HCT116 (cell line): Measurements from ENCODE around the gene KNDC1. TPM values are rescaled to one million over a fixed set of nuclear protein-coding genes. Genes with fewer than 3 reads are reported as not detected.

Source experiments
- ATAC-seq: fragments of 200-7000 bp; cut with Tn5 transposase; 2 replicates; pipeline ENCODE4 v1.9.1; 2020; ENCODE audit warnings: mild to moderate bottlenecking, moderate library complexity
- BruUV-seq: library from RNA; stranded (reverse); fragments of 400-500 nt; replicated peaks from 2 replicates; lab custom pipeline; 2021; lab: Mats Ljungman, UMichigan
- CTCF ChIA-PET: fragments of 300-600 bp; sonication (Branson Sonifier 250); formaldehyde crosslinking; loops from one replicate; lab custom pipeline; 2021; ENCODE audit warnings: antibody characterized with exemption; lab: Charles Lee
- POLR2A ChIA-PET: fragments of 300-600, 350-600 bp; sonication (Branson Sonifier 250); formaldehyde crosslinking; loops from one replicate; lab custom pipeline; 2021; ENCODE audit warnings: antibody characterized with exemption; lab: Charles Lee
- RAD21 ChIA-PET, 2 experiments: fragments of 300-600 bp; sonication (Branson Sonifier 250); formaldehyde crosslinking; loops; one replicate each; lab custom pipeline; 2023; ENCODE audit warnings: low total read pairs in 2 of 2; ENCODE audit not compliant: uncharacterized antibody in 2 of 2, unreplicated experiment in 2 of 2, low non-redundant PET in 1 of 2; lab: Charles Lee
- DNase-seq: peaks from one replicate; pipeline ENCODE4 v3.0.0-alpha.2; 2010; ENCODE audit warnings: low read depth, low spot score
- H2AFZ ChIP-seq: fragments of 200-600 bp; shearing (Covaris generic), sonication (generic); 2 replicates; pipeline ENCODE4 v1.6.1; 2017; ENCODE audit warnings: low read depth, mixed run types, mixed read lengths, antibody characterized with exemption, low read length; ENCODE audit not compliant: poor library complexity, severe bottlenecking
- H3K27ac ChIP-seq: 2 replicates; pipeline ENCODE4 v1.5.1; 2012; ENCODE audit warnings: low read depth, low read length
- H3K27me3 ChIP-seq: fragments of 200-600 bp; sonication (generic); 2 replicates; pipeline ENCODE4 v1.6.1; 2016; ENCODE audit warnings: mixed run types, low read length, mixed read lengths; ENCODE audit not compliant: insufficient read depth
- H3K36me3 ChIP-seq, 2 experiments: fragments of 200-500 bp in 1 of 2; fragments of 200-600 bp in 1 of 2; sonication (Bioruptor generic) in 1 of 2; sonication (generic) in 1 of 2; 2 replicates each; pipeline versions ENCODE4 v1.5.1 to v1.6.1; 2014 to 2016; ENCODE audit warnings: low read length in 2 of 2, inconsistent platforms in 1 of 2, mixed read lengths in 1 of 2, mixed run types in 1 of 2; ENCODE audit not compliant: insufficient read depth in 2 of 2, control insufficient read depth in 1 of 2
- H3K4me1 ChIP-seq, 2 experiments: fragments of 200-600 bp in 1 of 2; sonication (generic) in 1 of 2; 2 replicates each; pipeline versions ENCODE4 v1.5.1 to v1.6.1; 2012 to 2017; ENCODE audit warnings: low read length in 2 of 2, inconsistent platforms in 1 of 2, mild to moderate bottlenecking in 1 of 2, mixed read lengths in 1 of 2, mixed run types in 1 of 2, moderate library complexity in 1 of 2; ENCODE audit not compliant: insufficient read depth in 2 of 2, control insufficient read depth in 1 of 2
- H3K4me2 ChIP-seq: fragments of 200-600 bp; sonication (generic); 2 replicates; pipeline ENCODE4 v1.6.1; 2017; ENCODE audit warnings: mixed run types, low read length, mixed read lengths
- H3K4me3 ChIP-seq, 2 experiments: fragments of 200-600 bp in 1 of 2; sonication (generic) in 1 of 2; replicated peaks in 1 of 2; 2 replicates each; pipeline ENCODE4 v1.5.1; 2011 to 2016; ENCODE audit warnings: low read length in 2 of 2, control low read depth in 1 of 2, low read depth in 1 of 2, mild to moderate bottlenecking in 1 of 2, mixed read lengths in 1 of 2, mixed run types in 1 of 2
- H3K79me2 ChIP-seq: fragments of 200-600 bp; sonication (generic); 2 replicates; pipeline ENCODE4 v1.6.1; 2017; ENCODE audit warnings: mild to moderate bottlenecking, mixed run types, low read length, moderate library complexity, mixed read lengths; ENCODE audit not compliant: insufficient read depth
- H3K9ac ChIP-seq: fragments of 200-600 bp; sonication (generic); 2 replicates; pipeline ENCODE4 v1.6.1; 2016; ENCODE audit warnings: low read length, mixed read lengths
- H3K9me2 ChIP-seq: fragments of 200-600 bp; sonication (generic), shearing (Covaris generic); 2 replicates; pipeline ENCODE4 v1.6.1; 2017; ENCODE audit warnings: mixed run types, mild to moderate bottlenecking, moderate library complexity; ENCODE audit not compliant: insufficient read depth
- H3K9me3 ChIP-seq, 2 experiments: fragments of 200-500 bp in 1 of 2; fragments of 200-600 bp in 1 of 2; sonication (Bioruptor generic) in 1 of 2; sonication (generic) in 1 of 2; 2 replicates each; pipeline ENCODE4 v1.6.1; 2014 to 2017; ENCODE audit warnings: low read length in 2 of 2, mixed read lengths in 2 of 2, inconsistent platforms in 1 of 2, low read depth in 1 of 2, mild to moderate bottlenecking in 1 of 2, mixed run types in 1 of 2, moderate library complexity in 1 of 2; ENCODE audit not compliant: control insufficient read depth in 1 of 2, insufficient read depth in 1 of 2
- H4K20me1 ChIP-seq: fragments of 200-600 bp; sonication (generic), shearing (Covaris generic); 2 replicates; pipeline ENCODE4 v1.6.1; 2017; ENCODE audit warnings: mixed run types, mild to moderate bottlenecking, moderate library complexity; ENCODE audit not compliant: insufficient read depth
- CBX3 ChIP-seq: IDR thresholded peaks from 2 replicates; pipeline ENCODE4 v1.6.1; 2012; ENCODE audit warnings: low read depth
- EGR1 ChIP-seq: IDR thresholded peaks from 2 replicates; pipeline ENCODE4 v1.6.1; 2012; ENCODE audit warnings: low read depth
- ELF1 ChIP-seq: IDR thresholded peaks from 2 replicates; pipeline ENCODE4 v1.6.1; 2012; ENCODE audit warnings: low read depth, borderline replicate concordance
- EZH2 ChIP-seq: fragments of 200-600 bp; sonication (generic); IDR thresholded peaks from 2 replicates; pipeline ENCODE4 v1.6.1; 2017; ENCODE audit warnings: antibody characterized with exemption, mixed run types
- POLR2A ChIP-seq: IDR thresholded peaks from 2 replicates; pipeline ENCODE4 v1.7.0; 2011; ENCODE audit warnings: borderline replicate concordance; ENCODE audit not compliant: insufficient read depth, insufficient read length; ENCODE audit errors: extremely low read depth
- POLR2AphosphoS5 ChIP-seq: IDR thresholded peaks from 2 replicates; pipeline ENCODE4 v1.6.1; 2011; ENCODE audit warnings: mild to moderate bottlenecking, low read depth, low read length, moderate library complexity
- REST ChIP-seq: IDR thresholded peaks from 2 replicates; pipeline ENCODE4 v1.6.1; 2012; ENCODE audit warnings: low read depth
- SP1 ChIP-seq: IDR thresholded peaks from 2 replicates; pipeline ENCODE4 v1.6.1; 2012; ENCODE audit warnings: low read depth
- intact Hi-C: fragments of 100-400 bp; cut with micrococcal nuclease; formaldehyde crosslinking; loops from 2 replicates; pipeline ENCODE4 v1.10.0; 2022
- total RNA-seq: library from RNA; stranded (reverse); gene quantifications from one replicate; pipeline ENCODE4 v1.2.1, GENCODE V29; 2021; ENCODE audit not compliant: unreplicated experiment
- TF ChIP-seq, protein P1 (sequence below): IDR thresholded peaks from 2 replicates; pipeline ENCODE4 v1.6.1; 2011; ENCODE audit warnings: mild to moderate bottlenecking, low read length, moderate library complexity; ENCODE audit not compliant: insufficient replicate concordance; ENCODE audit errors: extremely low read depth
- TF ChIP-seq, protein P2 (sequence below), 3 experiments: fragments of 200-600 bp in 1 of 3; sonication (generic) in 1 of 3; IDR thresholded peaks in 2 of 3; conservative IDR thresholded peaks in 1 of 3; 2 replicates each; pipeline ENCODE4 v1.5.1; 2012 to 2017; ENCODE audit warnings: low read depth in 2 of 3, low read length in 2 of 3, antibody characterized with exemption in 1 of 3, borderline replicate concordance in 1 of 3, control low read depth in 1 of 3, mild to moderate bottlenecking in 1 of 3, mixed read lengths in 1 of 3, mixed run types in 1 of 3, moderate library complexity in 1 of 3; ENCODE audit not compliant: insufficient read depth in 1 of 3
- TF ChIP-seq, protein P3 (sequence below): IDR thresholded peaks from 2 replicates; pipeline ENCODE4 v1.6.1; 2012

KNDC1 gene
- total RNA-seq, 1 experiment from 2014 or later: 3.6 TPM

- POLR2A ChIA-PET: no interaction called here
- no peak overlapping the region for H2AFZ ChIP-seq
- H3K36me3 ChIP-seq: no peaks in the 10 kb centered on the region
- peaks cover 0 to 4% of the 10 kb centered on the region in 2 experiments; a peak in 1 of 4 replicates for H3K4me1 ChIP-seq
- no peak overlapping the region for H3K27ac ChIP-seq
- no peaks in the 10 kb centered on the region for H3K9me2 ChIP-seq
- H3K79me2 ChIP-seq: no peaks in the 10 kb centered on the region
- intact Hi-C loops: no loop called here
- H3K27me3 ChIP-seq: no peaks in the 10 kb centered on the region
- ATAC-seq (no peak), DNase-seq (no peak)
- H3K9me3 ChIP-seq: no peaks in the 10 kb centered on the region
- CTCF ChIA-PET: no interaction called here
- no peak overlapping the region for H3K4me2 ChIP-seq
- H3K9ac ChIP-seq: no peak overlapping the region
- TF ChIP-seq ELF1: no peak
- TF ChIP-seq POLR2A: no peak
- no peak for TF ChIP-seq EZH2
- TF ChIP-seq, protein P1, sequence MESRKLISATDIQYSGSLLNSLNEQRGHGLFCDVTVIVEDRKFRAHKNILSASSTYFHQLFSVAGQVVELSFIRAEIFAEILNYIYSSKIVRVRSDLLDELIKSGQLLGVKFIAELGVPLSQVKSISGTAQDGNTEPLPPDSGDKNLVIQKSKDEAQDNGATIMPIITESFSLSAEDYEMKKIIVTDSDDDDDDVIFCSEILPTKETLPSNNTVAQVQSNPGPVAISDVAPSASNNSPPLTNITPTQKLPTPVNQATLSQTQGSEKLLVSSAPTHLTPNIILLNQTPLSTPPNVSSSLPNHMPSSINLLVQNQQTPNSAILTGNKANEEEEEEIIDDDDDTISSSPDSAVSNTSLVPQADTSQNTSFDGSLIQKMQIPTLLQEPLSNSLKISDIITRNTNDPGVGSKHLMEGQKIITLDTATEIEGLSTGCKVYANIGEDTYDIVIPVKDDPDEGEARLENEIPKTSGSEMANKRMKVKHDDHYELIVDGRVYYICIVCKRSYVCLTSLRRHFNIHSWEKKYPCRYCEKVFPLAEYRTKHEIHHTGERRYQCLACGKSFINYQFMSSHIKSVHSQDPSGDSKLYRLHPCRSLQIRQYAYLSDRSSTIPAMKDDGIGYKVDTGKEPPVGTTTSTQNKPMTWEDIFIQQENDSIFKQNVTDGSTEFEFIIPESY: no peak
- TF ChIP-seq EGR1: no peak
- TF ChIP-seq SP1: no peak
- TF ChIP-seq REST: no peak
- TF ChIP-seq, protein P2, sequence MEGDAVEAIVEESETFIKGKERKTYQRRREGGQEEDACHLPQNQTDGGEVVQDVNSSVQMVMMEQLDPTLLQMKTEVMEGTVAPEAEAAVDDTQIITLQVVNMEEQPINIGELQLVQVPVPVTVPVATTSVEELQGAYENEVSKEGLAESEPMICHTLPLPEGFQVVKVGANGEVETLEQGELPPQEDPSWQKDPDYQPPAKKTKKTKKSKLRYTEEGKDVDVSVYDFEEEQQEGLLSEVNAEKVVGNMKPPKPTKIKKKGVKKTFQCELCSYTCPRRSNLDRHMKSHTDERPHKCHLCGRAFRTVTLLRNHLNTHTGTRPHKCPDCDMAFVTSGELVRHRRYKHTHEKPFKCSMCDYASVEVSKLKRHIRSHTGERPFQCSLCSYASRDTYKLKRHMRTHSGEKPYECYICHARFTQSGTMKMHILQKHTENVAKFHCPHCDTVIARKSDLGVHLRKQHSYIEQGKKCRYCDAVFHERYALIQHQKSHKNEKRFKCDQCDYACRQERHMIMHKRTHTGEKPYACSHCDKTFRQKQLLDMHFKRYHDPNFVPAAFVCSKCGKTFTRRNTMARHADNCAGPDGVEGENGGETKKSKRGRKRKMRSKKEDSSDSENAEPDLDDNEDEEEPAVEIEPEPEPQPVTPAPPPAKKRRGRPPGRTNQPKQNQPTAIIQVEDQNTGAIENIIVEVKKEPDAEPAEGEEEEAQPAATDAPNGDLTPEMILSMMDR (IDR thresholded peaks at IDR 0.05 in 2 of 3, conservative IDR thresholded peaks at IDR 0.05 in 1 of 3; ENCODE audit: borderline replicate concordance in 1 of 3, insufficient read depth in 1 of 3, low read depth in 2 of 3, low read length in 2 of 3): no peak
- TF ChIP-seq, protein P3, sequence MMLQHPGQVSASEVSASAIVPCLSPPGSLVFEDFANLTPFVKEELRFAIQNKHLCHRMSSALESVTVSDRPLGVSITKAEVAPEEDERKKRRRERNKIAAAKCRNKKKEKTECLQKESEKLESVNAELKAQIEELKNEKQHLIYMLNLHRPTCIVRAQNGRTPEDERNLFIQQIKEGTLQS: no peak
- TF ChIP-seq CBX3: no peak
- no peak for TF ChIP-seq POLR2AphosphoS5
- no peak overlapping the region for H3K4me3 ChIP-seq
- BruUV-seq: no TSS peak
- RAD21 ChIA-PET: no interaction called here
- H4K20me1 ChIP-seq: no peaks in the 10 kb centered on the region
Measured at GRCh38 chr10:133163889-133164815, 4.1 kb downstream of the KNDC1 start.
